ENCODE results near the gene LGI1. TPM values are rescaled to one million over a fixed set of nuclear protein-coding genes. Genes with fewer than 3 reads are reported as not detected.

Gene LGI1
- total and polyA plus RNA-seq, 9 of the 15 experiments (the other 6 are each of a cell fraction or from before 2014, with no cell fraction given) = not detected

- Histone ChIP-seq H3K9me1 (ENCODE audit: control insufficient read depth, insufficient read depth, low read length) (no peaks in the 10 kb centered on the region), H3K79me2 (ENCODE audit: control insufficient read depth, insufficient read depth, low read length) (no peaks in the 10 kb centered on the region), H3K36me3 (ENCODE audit: control insufficient read depth, insufficient read depth, low read length) (no peaks in the 10 kb centered on the region), H3K9ac (ENCODE audit: insufficient read depth in 1 of 2, low read depth in 2 of 2, low read length in 2 of 2) (no peak overlapping the region), H3K4me2 (ENCODE audit: insufficient read depth, low read length) (no peak overlapping the region), H3K9me3 (replicated peaks; ENCODE audit: control insufficient read depth, insufficient read depth, low read depth, low read length) (no peaks in the 10 kb centered on the region), H4K20me1 (replicated peaks; ENCODE audit: control insufficient read depth, insufficient read depth, low read length) (no peaks in the 10 kb centered on the region), H3K27me3 (ENCODE audit: control insufficient read depth in 2 of 2, insufficient read depth in 2 of 2, low read length in 2 of 2) (no peaks in the 10 kb centered on the region; a peak in 1 of 5 replicates), H3K4me1 (replicated peaks in 1 of 2; ENCODE audit: control insufficient read depth in 2 of 2, insufficient read depth in 2 of 2, low read length in 2 of 2) (no peaks in the 10 kb centered on the region), H2AFZ (ENCODE audit: low read depth, low read length) (no peak overlapping the region), H3K27ac (ENCODE audit: extremely low read depth, low read depth, low read length) (no peak overlapping the region), H3K4me3 (no peak overlapping the region)
- 0% methylated on average over 5 of the region's 5 CpGs for WGBS (ENCODE audit: insufficient coverage, low coverage, missing lambda C conversion rate)
- in situ Hi-C loops (cut with MboI) = no loop called here
- DNase-seq (ENCODE audit: extremely low read depth in 1 of 4, low spot score in 3 of 4) (no peak), FAIRE-seq (no peak), ATAC-seq (no peak)
- CTCF ChIA-PET (ENCODE audit: low intra/inter-chr PET ratio) = no interaction called here
- TF ChIP-seq, protein P1, sequence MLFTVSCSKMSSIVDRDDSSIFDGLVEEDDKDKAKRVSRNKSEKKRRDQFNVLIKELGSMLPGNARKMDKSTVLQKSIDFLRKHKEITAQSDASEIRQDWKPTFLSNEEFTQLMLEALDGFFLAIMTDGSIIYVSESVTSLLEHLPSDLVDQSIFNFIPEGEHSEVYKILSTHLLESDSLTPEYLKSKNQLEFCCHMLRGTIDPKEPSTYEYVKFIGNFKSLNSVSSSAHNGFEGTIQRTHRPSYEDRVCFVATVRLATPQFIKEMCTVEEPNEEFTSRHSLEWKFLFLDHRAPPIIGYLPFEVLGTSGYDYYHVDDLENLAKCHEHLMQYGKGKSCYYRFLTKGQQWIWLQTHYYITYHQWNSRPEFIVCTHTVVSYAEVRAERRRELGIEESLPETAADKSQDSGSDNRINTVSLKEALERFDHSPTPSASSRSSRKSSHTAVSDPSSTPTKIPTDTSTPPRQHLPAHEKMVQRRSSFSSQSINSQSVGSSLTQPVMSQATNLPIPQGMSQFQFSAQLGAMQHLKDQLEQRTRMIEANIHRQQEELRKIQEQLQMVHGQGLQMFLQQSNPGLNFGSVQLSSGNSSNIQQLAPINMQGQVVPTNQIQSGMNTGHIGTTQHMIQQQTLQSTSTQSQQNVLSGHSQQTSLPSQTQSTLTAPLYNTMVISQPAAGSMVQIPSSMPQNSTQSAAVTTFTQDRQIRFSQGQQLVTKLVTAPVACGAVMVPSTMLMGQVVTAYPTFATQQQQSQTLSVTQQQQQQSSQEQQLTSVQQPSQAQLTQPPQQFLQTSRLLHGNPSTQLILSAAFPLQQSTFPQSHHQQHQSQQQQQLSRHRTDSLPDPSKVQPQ (CRISPR knock-in tag; IDR thresholded peaks at IDR 0.05; ENCODE audit: borderline replicate concordance) = no peak
- TF ChIP-seq CBX5 (IDR thresholded peaks at IDR 0.05; ENCODE audit: borderline replicate concordance, low read depth) = no peak
- no peak for TF ChIP-seq NFXL1 (CRISPR knock-in tag; IDR thresholded peaks at IDR 0.05)
- TF ChIP-seq POLR3A (IDR thresholded peaks at IDR 0.05; ENCODE audit: borderline replicate concordance, extremely low read depth, insufficient read depth, insufficient read length) = no peak
- TF ChIP-seq SETDB1 (IDR thresholded peaks at IDR 0.05; ENCODE audit: low read length) = no peak
- TF ChIP-seq HOMEZ (CRISPR knock-in tag; IDR thresholded peaks at IDR 0.05) = no peak
- no peak for TF ChIP-seq ZFP91 (CRISPR knock-in tag; IDR thresholded peaks at IDR 0.05)
- no peak for TF ChIP-seq SMARCB1 (IDR thresholded peaks at IDR 0.05; ENCODE audit: insufficient read length, low read depth)
- TF ChIP-seq ERF (CRISPR knock-in tag; IDR thresholded peaks at IDR 0.05) = no peak
- TF ChIP-seq, protein P2, sequence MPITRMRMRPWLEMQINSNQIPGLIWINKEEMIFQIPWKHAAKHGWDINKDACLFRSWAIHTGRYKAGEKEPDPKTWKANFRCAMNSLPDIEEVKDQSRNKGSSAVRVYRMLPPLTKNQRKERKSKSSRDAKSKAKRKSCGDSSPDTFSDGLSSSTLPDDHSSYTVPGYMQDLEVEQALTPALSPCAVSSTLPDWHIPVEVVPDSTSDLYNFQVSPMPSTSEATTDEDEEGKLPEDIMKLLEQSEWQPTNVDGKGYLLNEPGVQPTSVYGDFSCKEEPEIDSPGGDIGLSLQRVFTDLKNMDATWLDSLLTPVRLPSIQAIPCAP (CRISPR knock-in tag; IDR thresholded peaks at IDR 0.05; ENCODE audit: borderline replicate concordance) = no peak
- TF ChIP-seq, protein P3, sequence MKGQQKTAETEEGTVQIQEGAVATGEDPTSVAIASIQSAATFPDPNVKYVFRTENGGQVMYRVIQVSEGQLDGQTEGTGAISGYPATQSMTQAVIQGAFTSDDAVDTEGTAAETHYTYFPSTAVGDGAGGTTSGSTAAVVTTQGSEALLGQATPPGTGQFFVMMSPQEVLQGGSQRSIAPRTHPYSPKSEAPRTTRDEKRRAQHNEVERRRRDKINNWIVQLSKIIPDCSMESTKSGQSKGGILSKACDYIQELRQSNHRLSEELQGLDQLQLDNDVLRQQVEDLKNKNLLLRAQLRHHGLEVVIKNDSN (CRISPR knock-in tag; IDR thresholded peaks at IDR 0.05) = no peak
- TF ChIP-seq CHCHD3 (CRISPR knock-in tag; IDR thresholded peaks at IDR 0.05) = no peak
- no peak for TF ChIP-seq FOXK1 (CRISPR knock-in tag; IDR thresholded peaks at IDR 0.05; ENCODE audit: borderline replicate concordance)
- no peak for TF ChIP-seq WHSC1 (IDR thresholded peaks at IDR 0.05; ENCODE audit: low read length)
- TF ChIP-seq RBM15 (IDR thresholded peaks at IDR 0.05; ENCODE audit: insufficient read depth, low read length) = no peak
- intact Hi-C loops (cut with micrococcal nuclease) = no loop called here
- POLR2A ChIA-PET = no interaction called here
- BruUV-seq (replicated peaks) = no TSS peak
These were observed 17.6 kb downstream of the LGI1 start for GRCh38 chr10:93775356-93775755.

Measured in K562 (cell line).